Measurements from ENCODE around the gene MBD3L2B.

MBD3L2B gene

DNA sequence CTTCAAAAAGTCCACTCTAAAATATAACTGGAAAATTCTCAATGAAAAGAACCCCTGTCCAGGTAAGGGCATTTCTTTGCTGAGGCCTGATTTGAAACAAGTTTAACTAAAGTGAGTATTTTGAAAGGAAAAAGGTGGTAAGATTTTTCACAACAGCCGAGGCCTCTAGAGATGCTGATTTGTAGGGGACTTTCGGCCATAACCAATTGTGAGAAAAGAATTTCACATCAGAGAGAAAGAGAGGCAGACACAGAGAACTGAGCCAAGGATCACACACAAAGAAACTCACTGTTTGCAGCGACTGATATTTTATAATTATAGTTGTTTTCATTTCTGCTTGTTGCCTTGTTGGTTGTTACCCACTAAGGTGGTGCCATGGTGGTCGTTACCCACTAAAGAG, 24.4 kb downstream of the MBD3L2B start:
- Mint-ChIP-seq H3K9me3 (ENCODE audit: low read depth) (peaks cover 7% of the 10 kb centered on the region), H3K27ac (no peak overlapping the region), H3K4me3 (no peak overlapping the region), H3K27me3 (no peaks in the 10 kb centered on the region), H3K36me3 (no peaks in the 10 kb centered on the region), H3K4me1 (ENCODE audit: low read depth) (peaks cover 9% of the 10 kb centered on the region)

DNA sequence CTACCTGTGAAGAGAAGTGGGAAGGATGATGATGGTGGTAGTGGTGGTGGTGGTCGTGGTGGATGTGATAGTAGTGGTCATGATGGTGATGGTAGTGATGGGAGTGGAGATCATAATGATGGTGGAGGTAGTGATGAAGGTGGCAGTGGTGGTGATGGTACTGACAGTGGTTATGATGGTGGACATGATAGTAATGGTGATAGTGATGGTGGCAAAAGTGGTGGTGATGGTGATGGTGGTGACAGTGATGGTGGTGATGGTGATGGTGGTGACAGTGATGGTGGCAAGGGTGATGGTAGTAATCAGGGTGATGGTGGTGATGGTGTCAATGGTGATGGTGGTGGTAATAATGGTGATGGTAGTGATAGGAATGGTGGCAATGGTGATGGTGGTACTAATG, 26.2 kb downstream of the MBD3L2B start:
- no peak overlapping the region for H3K4me3 Mint-ChIP-seq
- peaks cover 7% of the 10 kb centered on the region for H3K9me3 Mint-ChIP-seq (ENCODE audit: low read depth)
- no peak overlapping the region for H3K27ac Mint-ChIP-seq
- no peaks in the 10 kb centered on the region for H3K27me3 Mint-ChIP-seq
- H3K36me3 Mint-ChIP-seq: no peaks in the 10 kb centered on the region
- peaks cover 9% of the 10 kb centered on the region for H3K4me1 Mint-ChIP-seq (ENCODE audit: low read depth)

DNA sequence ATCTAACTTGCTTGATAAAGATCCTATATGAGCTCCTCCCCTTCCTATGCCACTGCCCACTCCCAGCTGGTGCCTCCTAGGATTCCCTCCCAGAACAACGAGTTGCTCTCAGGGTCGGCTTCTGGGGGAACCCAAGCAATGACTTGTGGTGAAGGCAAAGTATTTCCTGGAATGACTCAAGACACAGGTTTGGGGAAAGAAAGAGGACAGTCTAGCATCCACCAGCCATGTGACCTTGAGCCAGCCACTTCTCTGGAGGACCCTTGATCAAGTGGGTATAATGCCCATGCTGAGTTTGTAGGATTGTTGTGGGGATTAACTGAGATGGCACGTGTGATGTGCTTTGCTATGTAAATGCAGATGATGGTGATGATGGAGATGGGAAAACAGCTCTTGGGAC, 33.0 kb downstream of the MBD3L2B start:
- Mint-ChIP-seq H3K36me3 (peaks cover 15% of the 10 kb centered on the region), H3K27me3 (no peaks in the 10 kb centered on the region), H3K4me3 (no peak overlapping the region), H3K9me3 (ENCODE audit: low read depth) (peaks cover 15% of the 10 kb centered on the region), H3K27ac (no peak overlapping the region), H3K4me1 (ENCODE audit: low read depth) (no peaks in the 10 kb centered on the region)

DNA sequence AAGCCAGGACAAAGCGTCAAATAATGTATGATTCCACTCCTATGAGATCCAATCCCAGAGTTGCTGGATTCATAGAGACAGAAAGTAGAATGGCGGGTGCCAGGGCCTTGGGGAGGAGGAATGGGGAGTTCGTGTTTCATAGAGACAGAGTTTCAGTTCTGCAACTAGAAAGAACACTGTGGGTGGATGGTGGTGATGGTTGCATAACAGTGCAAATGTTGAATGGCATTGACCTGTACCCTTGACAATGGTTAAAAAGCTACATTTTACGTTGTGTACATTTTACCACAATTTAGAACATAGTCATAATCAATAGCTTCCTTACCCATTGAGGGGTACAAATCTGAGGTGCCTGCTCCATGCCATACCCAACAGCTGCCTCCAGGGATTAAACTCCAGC, 33.4 kb downstream of the MBD3L2B start:
- H3K27me3 Mint-ChIP-seq: no peaks in the 10 kb centered on the region
- H3K36me3 Mint-ChIP-seq: peaks cover 18% of the 10 kb centered on the region
- no peak overlapping the region for H3K4me3 Mint-ChIP-seq
- no peak overlapping the region for H3K27ac Mint-ChIP-seq
- peaks cover 19% of the 10 kb centered on the region for H3K9me3 Mint-ChIP-seq (ENCODE audit: low read depth)
- no peaks in the 10 kb centered on the region for H3K4me1 Mint-ChIP-seq (ENCODE audit: low read depth)

DNA sequence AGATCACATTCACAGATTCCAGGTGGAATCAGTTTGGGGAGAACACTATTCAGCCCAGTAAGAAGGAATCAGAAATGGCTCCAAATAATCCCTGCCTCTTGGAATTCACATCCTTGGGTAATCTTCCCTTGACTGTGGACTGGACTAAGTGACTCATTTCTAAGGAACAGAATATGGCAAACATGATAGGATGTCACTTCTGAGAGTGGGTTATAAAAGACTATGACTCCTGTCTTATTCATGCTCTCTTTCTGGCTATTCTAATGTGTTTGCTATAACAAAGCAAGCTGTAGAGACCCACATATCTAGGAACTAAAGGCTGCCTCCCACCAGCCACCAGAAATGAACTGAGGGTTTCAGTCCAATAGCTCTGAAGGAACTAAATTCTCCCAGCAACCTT, 37.8 kb downstream of the MBD3L2B start:
- Mint-ChIP-seq H3K27me3 (no peaks in the 10 kb centered on the region), H3K27ac (no peak overlapping the region), H3K4me1 (ENCODE audit: low read depth) (peaks cover 4% of the 10 kb centered on the region), H3K36me3 (peaks cover 18% of the 10 kb centered on the region), H3K9me3 (ENCODE audit: low read depth) (peaks cover 23% of the 10 kb centered on the region), H3K4me3 (no peak overlapping the region)

DNA sequence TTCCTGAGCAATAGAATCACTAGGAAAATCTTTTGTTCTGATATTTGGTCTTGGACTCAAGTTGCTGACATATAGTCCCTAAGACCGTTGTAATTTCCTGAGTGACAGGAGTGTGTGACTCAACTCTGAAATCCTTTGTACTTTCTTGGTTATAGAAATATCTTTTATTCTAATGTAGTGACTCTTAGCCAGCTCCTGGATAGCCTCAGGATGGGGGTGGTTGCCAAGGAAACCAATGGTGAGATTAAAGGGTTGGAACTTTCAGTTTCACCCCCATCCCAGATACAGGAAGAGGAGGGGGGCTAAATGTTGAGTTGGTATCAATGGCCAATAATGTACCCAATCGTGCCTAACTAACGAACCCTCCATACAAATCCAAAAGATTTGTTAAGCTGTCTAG, 41.8 kb downstream of the MBD3L2B start:
- no peak overlapping the region for H3K27ac Mint-ChIP-seq
- peaks cover 14% of the 10 kb centered on the region for H3K36me3 Mint-ChIP-seq
- H3K4me3 Mint-ChIP-seq: no peak overlapping the region
- H3K9me3 Mint-ChIP-seq (ENCODE audit: low read depth): peaks cover 23% of the 10 kb centered on the region
- no peaks in the 10 kb centered on the region for H3K27me3 Mint-ChIP-seq
- peaks cover 4% of the 10 kb centered on the region for H3K4me1 Mint-ChIP-seq (ENCODE audit: low read depth)

DNA sequence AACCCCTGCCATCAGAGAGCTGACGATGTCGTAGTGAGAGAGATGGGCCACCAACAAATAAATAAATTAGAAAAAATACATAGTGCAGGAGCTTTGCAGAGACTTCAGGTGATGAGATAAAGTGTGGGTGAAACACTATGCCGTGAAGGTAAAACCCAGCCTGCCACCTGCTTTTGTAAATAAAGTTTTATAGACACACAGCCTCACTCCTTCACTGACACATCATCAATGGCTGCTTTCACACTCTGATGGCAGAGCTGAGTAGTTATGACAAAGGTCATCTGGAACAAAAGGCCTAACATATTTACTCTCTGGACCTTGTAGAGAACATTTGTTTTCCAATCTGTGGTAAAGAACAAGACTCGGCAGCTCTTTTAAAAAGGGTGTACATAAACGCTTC, 45.0 kb downstream of the MBD3L2B start:
- Mint-ChIP-seq H3K4me1 (ENCODE audit: low read depth) (peaks cover 4% of the 10 kb centered on the region), H3K9me3 (ENCODE audit: low read depth) (peaks cover 7% of the 10 kb centered on the region), H3K4me3 (no peak overlapping the region), H3K36me3 (peaks cover 7% of the 10 kb centered on the region), H3K27me3 (no peaks in the 10 kb centered on the region), H3K27ac (no peak overlapping the region)

DNA sequence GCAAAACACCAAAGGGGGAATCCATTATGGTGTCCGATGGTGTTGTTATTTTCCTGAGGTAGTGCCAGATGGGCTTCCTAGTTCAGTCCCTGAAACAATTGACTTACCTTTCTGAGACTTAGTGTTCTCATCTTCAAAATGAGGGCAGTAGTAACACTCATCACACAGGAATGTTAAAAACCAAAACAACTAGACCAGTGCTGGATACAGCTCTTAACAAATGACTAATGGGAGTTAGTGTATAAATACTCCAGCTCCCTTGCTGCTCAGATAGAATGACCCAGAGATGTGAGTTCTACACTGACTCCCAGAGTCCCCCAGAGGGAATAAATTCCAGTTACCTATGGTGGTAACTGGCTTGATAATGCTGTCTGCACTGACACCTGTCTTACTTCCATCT, 49.9 kb downstream of the MBD3L2B start:
- Mint-ChIP-seq H3K27me3 (no peaks in the 10 kb centered on the region), H3K27ac (no peak overlapping the region), H3K9me3 (ENCODE audit: low read depth) (no peaks in the 10 kb centered on the region), H3K36me3 (no peaks in the 10 kb centered on the region), H3K4me3 (no peak overlapping the region), H3K4me1 (ENCODE audit: low read depth) (peaks cover 3% of the 10 kb centered on the region)

DNA sequence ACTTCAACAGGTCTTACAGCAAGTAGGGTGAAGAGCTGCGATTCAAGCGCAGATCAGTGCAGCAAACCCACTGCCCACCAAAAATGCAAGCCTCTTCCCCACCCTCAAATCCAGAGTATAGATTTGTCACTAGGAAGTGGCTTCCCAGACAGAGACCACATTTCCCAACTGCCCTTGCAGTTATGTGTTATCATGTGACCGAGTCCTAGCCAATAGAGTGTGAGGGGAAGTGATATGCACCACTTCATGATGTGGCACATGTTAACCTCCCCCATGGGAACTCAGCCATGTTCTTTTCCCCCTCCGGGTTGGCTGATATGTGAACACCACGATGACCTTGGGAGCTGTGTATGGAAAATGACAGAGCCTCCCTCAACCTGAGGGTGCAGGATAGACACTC, 50.8 kb downstream of the MBD3L2B start:
- no peaks in the 10 kb centered on the region for H3K36me3 Mint-ChIP-seq
- peaks cover 3% of the 10 kb centered on the region for H3K4me1 Mint-ChIP-seq (ENCODE audit: low read depth)
- no peaks in the 10 kb centered on the region for H3K27me3 Mint-ChIP-seq
- no peak overlapping the region for H3K4me3 Mint-ChIP-seq
- H3K27ac Mint-ChIP-seq: no peak overlapping the region
- H3K9me3 Mint-ChIP-seq (ENCODE audit: low read depth): no peaks in the 10 kb centered on the region

DNA sequence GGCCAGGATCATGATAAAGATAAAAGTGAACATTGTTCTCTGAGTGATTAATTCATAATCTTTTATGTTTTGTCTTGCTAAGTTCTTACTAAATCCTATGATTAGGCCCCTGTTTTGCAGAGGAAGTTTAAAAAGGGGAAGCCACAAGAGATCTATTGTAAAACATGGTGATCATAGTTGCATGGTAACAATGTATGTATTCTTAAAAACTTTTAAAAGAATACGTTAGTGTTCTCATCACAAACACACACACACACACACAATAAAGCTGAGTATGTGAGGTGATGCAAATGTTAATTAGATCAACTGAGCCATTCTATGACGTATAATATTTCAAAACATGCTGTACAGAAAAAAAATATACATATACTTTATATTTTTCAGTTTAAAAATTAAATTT, 51.2 kb downstream of the MBD3L2B start:
- Mint-ChIP-seq H3K36me3 (no peaks in the 10 kb centered on the region), H3K27me3 (no peaks in the 10 kb centered on the region), H3K9me3 (ENCODE audit: low read depth) (no peaks in the 10 kb centered on the region), H3K27ac (no peak overlapping the region), H3K4me1 (ENCODE audit: low read depth) (peaks cover 3% of the 10 kb centered on the region), H3K4me3 (no peak overlapping the region)

DNA sequence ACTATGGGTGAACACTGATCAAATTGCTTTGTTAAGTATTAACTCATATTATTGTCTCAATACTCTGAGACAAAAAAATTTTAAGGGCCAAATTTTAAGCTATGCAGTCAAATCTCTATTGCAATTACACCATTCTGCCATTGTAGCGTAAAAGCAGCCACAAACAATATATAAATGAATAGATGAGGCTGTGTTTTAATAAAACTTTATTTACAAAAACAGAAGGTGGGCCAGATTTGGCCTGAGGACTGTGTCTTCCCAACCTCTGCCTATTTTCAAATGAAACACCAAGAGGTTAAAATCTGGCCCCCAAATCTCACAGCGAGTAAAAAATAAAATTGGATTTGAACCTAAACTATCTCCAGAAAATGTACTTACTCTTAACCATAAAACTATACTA, 51.7 kb downstream of the MBD3L2B start:
- H3K4me1 Mint-ChIP-seq (ENCODE audit: low read depth): peaks cover 3% of the 10 kb centered on the region
- no peaks in the 10 kb centered on the region for H3K36me3 Mint-ChIP-seq
- H3K9me3 Mint-ChIP-seq (ENCODE audit: low read depth): no peaks in the 10 kb centered on the region
- no peak overlapping the region for H3K27ac Mint-ChIP-seq
- no peak overlapping the region for H3K4me3 Mint-ChIP-seq
- H3K27me3 Mint-ChIP-seq: no peaks in the 10 kb centered on the region

All from activated naive CD8-positive, alpha-beta T cell (primary cell).